Aortic smooth muscle cell (primary cell): ENCODE data around the gene HCRT. TPM values are rescaled to one million over a fixed set of nuclear protein-coding genes. Genes with fewer than 3 reads are reported as not detected.

ENCODE experiments used
- total RNA-seq: library from RNA; depleted of rRNA; stranded (reverse); fragments of >200 nt; gene quantifications from 2 replicates; pipeline ENCODE4 v1.2.3, GENCODE V29; 2014

The HCRT gene
- not detected in 2 replicates for total RNA-seq

GRCh38 chr17:42184713-42185620, at the start of gene HCRT:
Gene HCRT (minus strand): TSS chr17:42185452. CDS start chr17:42185365, 87 bp downstream.

GRCh38 chr17:42193969-42194899, 9.0 kb upstream of the HCRT start, which contains the start of gene GHDC:
Gene GHDC (minus strand): TSS chr17:42194494. CDS start chr17:42193581, 913 bp downstream.

GRCh38 chr17:42180922-42181850, 4.1 kb downstream of the HCRT start, which contains the start of gene KCNH4:
Gene KCNH4 (minus strand): TSS chr17:42181142. CDS start chr17:42180945, 197 bp downstream.

Other genes with a start within 250 kb of the HCRT start
- gene CNP, start 218.7 kb downstream of the HCRT start, total RNA-seq = 49.6 and 50.6 TPM in 2 replicates
- 80.0 and 88.9 TPM in 2 replicates for gene DNAJC7, start 168.0 kb downstream of the HCRT start, total RNA-seq
- gene NKIRAS2, start 165.4 kb downstream of the HCRT start, total RNA-seq = 22.1 and 25.8 TPM in 2 replicates
- 0.19 and 0.26 TPM in 2 replicates for gene C17orf113, start 134.9 kb downstream of the HCRT start, total RNA-seq
- gene ZNF385C, start 87.0 kb downstream of the HCRT start, total RNA-seq = not detected in 2 replicates
- 10.3 and 14.6 TPM in 2 replicates for gene DHX58, start 72.7 kb downstream of the HCRT start, total RNA-seq
- gene KAT2A, start 64.1 kb downstream of the HCRT start, total RNA-seq = 4.7 and 5.8 TPM in 2 replicates
- gene HSPB9, start 62.6 kb downstream of the HCRT start, total RNA-seq = not detected in 2 replicates
- 70.9 and 84.6 TPM in 2 replicates for gene RAB5C, start 30.5 kb downstream of the HCRT start, total RNA-seq
- not detected in 2 replicates for gene KCNH4, start 4.3 kb downstream of the HCRT start, total RNA-seq
- gene GHDC, start 9.0 kb upstream of the HCRT start, total RNA-seq = 19.7 and 21.4 TPM in 2 replicates
- gene STAT5B, start 90.9 kb upstream of the HCRT start, total RNA-seq = 18.4 and 23.0 TPM in 2 replicates
- 16.8 and 19.9 TPM in 2 replicates for gene STAT5A, start 103.0 kb upstream of the HCRT start, total RNA-seq
- gene STAT3, start 203.0 kb upstream of the HCRT start, total RNA-seq = 104 and 126 TPM in 2 replicates
- gene CAVIN1, start 237.8 kb upstream of the HCRT start, total RNA-seq = 646 and 690 TPM in 2 replicates